ENCODE results near the gene EFCAB12. TPM values are rescaled to one million over a fixed set of nuclear protein-coding genes. Genes with fewer than 3 reads are reported as not detected.
"Not testable (repeated sequence)": the region's sequence is repeated elsewhere in the genome, so short reads cannot be mapped to it uniquely, and the experiment has no call there.

The EFCAB12 gene
- total and polyA plus RNA-seq, 2 of the 4 experiments (the other 2 are of a cell fraction), result under 0.01 to 0.17 TPM

GRCh38 chr3:129392106-129392887, 36.1 kb downstream of the EFCAB12 start:
- peak; percentile 19; the same call in 1 of the 2 replicates for ATAC-seq (ENCODE audit: low read depth)
- H3K79me1 ChIP-seq (ENCODE audit: low read depth in 1 of 2, low read length in 2 of 2), result peaks cover 18 to 66% of the 10 kb centered on the region in 2 experiments
- POLR2A ChIA-PET (ENCODE audit: unreplicated experiment); dilution Hi-C loops (cut with HindIII; ENCODE audit: low sequenced_read_pairs, unreplicated experiment); H2BK20ac ChIP-seq (ENCODE audit: low read depth, low read length); H4K91ac ChIP-seq (ENCODE audit: insufficient read depth, low read depth, low read length); H2BK15ac ChIP-seq (ENCODE audit: low read depth, low read length); H3K56ac ChIP-seq (ENCODE audit: extremely low read depth, insufficient read depth, low read length); H3K4me2 ChIP-seq (ENCODE audit: low read depth, low read length); DNase-seq; H3K9me3 ChIP-seq (ENCODE audit: control insufficient read depth, insufficient read depth, low read length); H2BK5ac ChIP-seq (ENCODE audit: low read depth, low read length, poor library complexity, severe bottlenecking); H2AK5ac ChIP-seq (ENCODE audit: low read depth, low read length); H2AK9ac ChIP-seq (replicated peaks; ENCODE audit: low read depth, low read length, poor library complexity); BruUV-seq (replicated peaks); H3K23ac ChIP-seq (ENCODE audit: low read depth, low read length); H4K8ac ChIP-seq (ENCODE audit: low read depth in 2 of 2, low read length in 2 of 2); H3K4ac ChIP-seq (ENCODE audit: low read depth, low read length); CTCF ChIA-PET; H2AFZ ChIP-seq (replicated peaks; ENCODE audit: low read length, poor library complexity); H3K18ac ChIP-seq (ENCODE audit: low read depth, low read length); H3K9ac ChIP-seq (ENCODE audit: low read depth, low read length); H2BK120ac ChIP-seq (ENCODE audit: low read depth, low read length); intact Hi-C loops (cut with micrococcal nuclease); H3K14ac ChIP-seq (replicated peaks; ENCODE audit: low read depth, low read length); H4K5ac ChIP-seq (ENCODE audit: low read depth, low read length); H3K27me3 ChIP-seq (ENCODE audit: control insufficient read depth, insufficient read depth, low read length); H3K4me3 ChIP-seq (ENCODE audit: insufficient read depth, low read depth, low read length): not testable (repeated sequence)
- 0 out of 2 replicates have a peak overlapping the region, but pooled peaks have one; percentile 18 for H3K27ac ChIP-seq (ENCODE audit: insufficient read depth, low read length)
- peaks cover 27% of the 10 kb centered on the region for H3K36me3 ChIP-seq (ENCODE audit: control insufficient read depth, insufficient read depth, low read length)
- in situ Hi-C loops (cut with MboI; ENCODE audit: low sequenced_read_pairs), result loop anchor here (25.0 kb wide), 1 partner anchor 220 kb away; the partner anchor contains the start of gene PLXND1
- H3K9me1 ChIP-seq (ENCODE audit: insufficient read depth, low read length), result peaks cover 14% of the 10 kb centered on the region
- WGBS, 2 experiments (ENCODE audit: extremely low coverage in 2 of 2, insufficient read length in 1 of 2), result no CpG with 5 or more reads among the region's 8 CpGs
- H4K20me1 ChIP-seq (ENCODE audit: insufficient read depth, low read length), result peaks cover 27% of the 10 kb centered on the region
- peaks cover 20% of the 10 kb centered on the region for H3K4me1 ChIP-seq (ENCODE audit: control insufficient read depth, insufficient read depth, low read length)

- BruUV-seq (replicated peaks); H2AK5ac ChIP-seq (ENCODE audit: low read depth, low read length); CTCF ChIA-PET; H2AFZ ChIP-seq (replicated peaks; ENCODE audit: low read length, poor library complexity); H3K9ac ChIP-seq (ENCODE audit: low read depth, low read length); ATAC-seq (ENCODE audit: low read depth); H3K9me3 ChIP-seq (ENCODE audit: control insufficient read depth, insufficient read depth, low read length); intact Hi-C loops (cut with micrococcal nuclease); H3K4me2 ChIP-seq (ENCODE audit: low read depth, low read length); H3K4ac ChIP-seq (ENCODE audit: low read depth, low read length); H2BK20ac ChIP-seq (ENCODE audit: low read depth, low read length); H3K27me3 ChIP-seq (ENCODE audit: control insufficient read depth, insufficient read depth, low read length); H2BK120ac ChIP-seq (ENCODE audit: low read depth, low read length); H4K5ac ChIP-seq (ENCODE audit: low read depth, low read length); POLR2A ChIA-PET (ENCODE audit: unreplicated experiment); dilution Hi-C loops (cut with HindIII; ENCODE audit: low sequenced_read_pairs, unreplicated experiment); H4K91ac ChIP-seq (ENCODE audit: insufficient read depth, low read depth, low read length); H3K27ac ChIP-seq (ENCODE audit: insufficient read depth, low read length); DNase-seq; H2AK9ac ChIP-seq (replicated peaks; ENCODE audit: low read depth, low read length, poor library complexity); H3K14ac ChIP-seq (replicated peaks; ENCODE audit: low read depth, low read length); H3K4me3 ChIP-seq (ENCODE audit: insufficient read depth, low read depth, low read length); H3K18ac ChIP-seq (ENCODE audit: low read depth, low read length); H4K8ac ChIP-seq (ENCODE audit: low read depth in 2 of 2, low read length in 2 of 2); H3K56ac ChIP-seq (ENCODE audit: extremely low read depth, insufficient read depth, low read length); H2BK5ac ChIP-seq (ENCODE audit: low read depth, low read length, poor library complexity, severe bottlenecking); H2BK15ac ChIP-seq (ENCODE audit: low read depth, low read length): not testable (repeated sequence)
- Histone ChIP-seq H3K79me1 (ENCODE audit: low read depth in 1 of 2, low read length in 2 of 2) (peaks cover 22 to 65% of the 10 kb centered on the region in 2 experiments), H3K4me1 (ENCODE audit: control insufficient read depth, insufficient read depth, low read length) (peaks cover 20% of the 10 kb centered on the region), H4K20me1 (ENCODE audit: insufficient read depth, low read length) (peaks cover 21% of the 10 kb centered on the region), H3K23ac (ENCODE audit: low read depth, low read length) (peak overlapping the region; percentile 11; the same call in 1 of the 2 replicates), H3K36me3 (ENCODE audit: control insufficient read depth, insufficient read depth, low read length) (peaks cover 32% of the 10 kb centered on the region), H3K9me1 (ENCODE audit: insufficient read depth, low read length) (peaks cover 18% of the 10 kb centered on the region)
- no CpG with 5 or more reads among the region's 4 CpGs for WGBS, 2 experiments (ENCODE audit: extremely low coverage in 2 of 2, insufficient read length in 1 of 2)
- in situ Hi-C loops (cut with MboI; ENCODE audit: low sequenced_read_pairs), result loop anchor here (25.0 kb wide), 1 partner anchor 221 kb away; the partner anchor contains the start of gene PLXND1
These were observed 36.9 kb downstream of the EFCAB12 start for GRCh38 chr3:129391583-129391982.
